GM23338 (cell line): ENCODE results near the gene ARHGEF17. TPM values are rescaled to one million over a fixed set of nuclear protein-coding genes. Genes with fewer than 3 reads are reported as not detected.
A peak's percentile ranks its signal among the peaks of the same experiment; 100 is the strongest.
"Not testable (repeated sequence)": the region's sequence is repeated elsewhere in the genome, so short reads cannot be mapped to it uniquely, and the experiment has no call there.

Experiments
- ATAC-seq: fragments of 200-7000 bp; cut with Tn5 transposase; 3 replicates; pipeline ENCODE4 v1.9.1; 2020
- DNase-seq: peaks from one replicate; pipeline ENCODE4 v3.0.0-alpha.2; 2015; ENCODE audit warnings: low spot score
- H2AFZ ChIP-seq: fragments of 200-600 bp; sonication (generic); 2 replicates; pipeline ENCODE4 v1.8.0; 2016; ENCODE audit warnings: antibody characterized with exemption, mild to moderate bottlenecking, moderate library complexity
- H3F3A ChIP-seq: fragments of 200-600 bp; sonication (generic); replicated peaks from 2 replicates; pipeline ENCODE4 v1.8.0; 2017; ENCODE audit warnings: antibody characterized with exemption, mixed run types, low read depth
- H3K27ac ChIP-seq: fragments of 200-600 bp; sonication (generic); 2 replicates; pipeline ENCODE4 v1.6.1; 2016; ENCODE audit warnings: low read depth
- H3K27me3 ChIP-seq: fragments of 200-600 bp; sonication (generic); 2 replicates; pipeline ENCODE4 v1.8.0; 2016; ENCODE audit warnings: mild to moderate bottlenecking, mixed run types, moderate library complexity; ENCODE audit not compliant: insufficient read depth
- H3K36me3 ChIP-seq: fragments of 200-600 bp; sonication (generic); 2 replicates; pipeline ENCODE4 v1.8.0; 2016; ENCODE audit warnings: mild to moderate bottlenecking; ENCODE audit not compliant: insufficient read depth
- H3K4me1 ChIP-seq: fragments of 200-600 bp; sonication (generic); 2 replicates; pipeline ENCODE4 v1.8.0; 2016; ENCODE audit warnings: mild to moderate bottlenecking, moderate library complexity; ENCODE audit not compliant: insufficient read depth
- H3K4me2 ChIP-seq: fragments of 200-600 bp; sonication (generic); 2 replicates; pipeline ENCODE4 v1.7.1; 2017; ENCODE audit warnings: mixed run types
- H3K4me3 ChIP-seq: fragments of 200-600 bp; sonication (generic); 2 replicates; pipeline ENCODE4 v1.6.1; 2016; ENCODE audit warnings: mixed run types
- H3K79me2 ChIP-seq: fragments of 200-600 bp; sonication (generic); replicated peaks from 2 replicates; pipeline ENCODE4 v1.8.0; 2017; ENCODE audit warnings: mild to moderate bottlenecking; ENCODE audit not compliant: insufficient read depth
- H3K9me2 ChIP-seq: fragments of 200-600 bp; sonication (generic); 2 replicates; pipeline ENCODE4 v1.8.0; 2017; ENCODE audit not compliant: insufficient read depth
- H4K20me1 ChIP-seq: fragments of 200-600 bp; sonication (generic); replicated peaks from 2 replicates; pipeline ENCODE4 v1.8.0; 2017; ENCODE audit warnings: mild to moderate bottlenecking; ENCODE audit not compliant: insufficient read depth
- H3K27ac Mint-ChIP-seq: 2 replicates; pipeline ENCODE4 v1.8.0; 2020; ENCODE audit warnings: inconsistent platforms, mild to moderate bottlenecking, moderate library complexity, mixed read lengths
- H3K27me3 Mint-ChIP-seq: 3 replicates; pipeline ENCODE4 v1.8.0; 2022; ENCODE audit warnings: low read depth, mild to moderate bottlenecking, moderate library complexity, mixed read lengths, inconsistent platforms; ENCODE audit not compliant: insufficient read depth, poor library complexity
- H3K36me3 Mint-ChIP-seq: 3 replicates; pipeline ENCODE4 v1.8.0; 2021; ENCODE audit warnings: low read depth, mild to moderate bottlenecking, inconsistent platforms, moderate library complexity, mixed read lengths
- H3K4me1 Mint-ChIP-seq: 3 replicates; pipeline ENCODE4 v1.8.0; 2020; ENCODE audit warnings: mild to moderate bottlenecking, inconsistent platforms, mixed read lengths
- H3K4me3 Mint-ChIP-seq: 3 replicates; pipeline ENCODE4 v1.8.0; 2021; ENCODE audit warnings: moderate library complexity, mild to moderate bottlenecking, inconsistent platforms, mixed read lengths
- H3K9me3 Mint-ChIP-seq: 3 replicates; pipeline ENCODE4 v1.8.0; 2020; ENCODE audit warnings: moderate library complexity, mild to moderate bottlenecking, inconsistent platforms, mixed read lengths
- CREB1 ChIP-seq: fragments of 250-450 bp; sonication (Bioruptor Pico); IDR thresholded peaks from 2 replicates; pipeline ENCODE4 v1.5.0; 2020; ENCODE audit warnings: low read depth, mild to moderate bottlenecking, moderate library complexity
- CTCF ChIP-seq, 2 experiments: fragments of 200-600 bp in 1 of 2; sonication (generic) in 1 of 2; conservative IDR thresholded peaks; 2 replicates each; pipeline versions ENCODE4 v1.5.1 to v1.6.1; 2016 to 2017; ENCODE audit warnings: antibody characterized with exemption in 2 of 2, low read depth in 2 of 2, mild to moderate bottlenecking in 2 of 2, moderate library complexity in 1 of 2
- ETS1 ChIP-seq: IDR thresholded peaks from 2 replicates; pipeline ENCODE4 v1.6.1; 2016; ENCODE audit warnings: antibody characterized with exemption
- EZH2 ChIP-seq: fragments of 200-600 bp; sonication (generic); IDR thresholded peaks from one replicate; pipeline ENCODE4 v1.8.0; 2017; ENCODE audit warnings: antibody characterized with exemption, mild to moderate bottlenecking, low read depth; ENCODE audit not compliant: unreplicated experiment
- EZH2phosphoT487 ChIP-seq: fragments of 200-600 bp; sonication (generic); IDR thresholded peaks from one replicate; pipeline ENCODE4 v1.8.1; 2018; ENCODE audit warnings: antibody characterized with exemption; ENCODE audit not compliant: unreplicated experiment
- POLR2AphosphoS5 ChIP-seq: IDR thresholded peaks from 2 replicates; pipeline ENCODE4 v1.6.1; 2016; ENCODE audit warnings: antibody characterized with exemption, low read depth
- STAT1 ChIP-seq: IDR thresholded peaks from one replicate; pipeline ENCODE4 v1.6.1; 2016; ENCODE audit warnings: antibody characterized with exemption; ENCODE audit not compliant: unreplicated experiment
- ZNF114 ChIP-seq: fragments of 250-450 bp; sonication (Bioruptor Pico); IDR thresholded peaks from 2 replicates; pipeline ENCODE4 v1.5.0; 2020; ENCODE audit warnings: mild to moderate bottlenecking, moderate library complexity
- ZNF462 ChIP-seq: fragments of 250-450 bp; sonication (Bioruptor Pico); IDR thresholded peaks from 2 replicates; pipeline ENCODE4 v1.5.0; 2020; ENCODE audit warnings: mild to moderate bottlenecking, moderate library complexity
- polyA plus RNA-seq: library from polyadenylated mRNA; unstranded; fragments of >200 nt; fragmentation: Nextera tagmentation; extraction: Ambion mirVana; gene quantifications from 2 replicates; pipeline ENCODE4 v1.2.1, GENCODE V29; 2016
- total RNA-seq: library from RNA; depleted of rRNA; stranded (reverse); fragments of >200 nt; shearing (Covaris generic); gene quantifications from 2 replicates; pipeline ENCODE4 v1.2.3, GENCODE V29; 2014

The ARHGEF17 gene
- total and polyA plus RNA-seq, 2 experiments from 2014 or later = 2.9 to 15.0 TPM

DNA sequence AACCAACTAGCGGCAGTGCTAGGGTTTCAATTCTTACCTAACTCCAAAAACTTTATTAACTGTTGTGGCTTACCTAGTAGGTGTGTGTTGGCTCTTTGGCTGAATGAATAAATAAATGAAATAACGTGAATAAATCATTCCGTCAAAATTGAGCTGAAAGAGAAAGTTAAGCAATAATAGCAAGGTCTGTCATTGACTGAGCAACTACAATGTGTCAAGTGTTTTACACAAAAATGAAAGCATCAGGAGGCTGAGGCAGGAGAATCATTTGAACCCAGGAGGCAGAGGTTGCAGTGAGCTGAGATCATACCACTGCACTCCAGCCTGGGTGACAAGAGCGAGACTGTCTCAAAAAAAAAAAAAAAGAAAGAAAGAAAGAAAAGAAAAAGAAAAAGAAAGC is 33.9 kb upstream of the ARHGEF17 start:
- H3K9me3 Mint-ChIP-seq, H2AFZ ChIP-seq, DNase-seq, H3K4me2 ChIP-seq, H3K36me3 Mint-ChIP-seq, H4K20me1 ChIP-seq, H3K4me1 ChIP-seq, H3K27ac Mint-ChIP-seq, H3K4me3 Mint-ChIP-seq, H3K27me3 ChIP-seq, ATAC-seq, H3K79me2 ChIP-seq, H3K4me3 ChIP-seq, H3K36me3 ChIP-seq, H3K27ac ChIP-seq, H3F3A ChIP-seq, H3K9me2 ChIP-seq: not testable (repeated sequence)
- Mint-ChIP-seq H3K4me1 (peaks cover 37% of the 10 kb centered on the region), H3K27me3 (peaks cover 14% of the 10 kb centered on the region)

- H3K27ac Mint-ChIP-seq = no peak overlapping the region
- ATAC-seq = no peak
- H3K4me3 ChIP-seq = no peak overlapping the region
- no peak for TF ChIP-seq ZNF462 (CRISPR knock-in tag)
- TF ChIP-seq CREB1 (CRISPR knock-in tag) = no peak
- TF ChIP-seq EZH2 = no peak
- TF ChIP-seq EZH2phosphoT487 = no peak
- TF ChIP-seq POLR2AphosphoS5 = no peak
- TF ChIP-seq STAT1 = no peak
- TF ChIP-seq CTCF (conservative IDR thresholded peaks at IDR 0.05; ENCODE audit: low read depth in 2 of 2) = no peak
- no peak for TF ChIP-seq ETS1
- no peak for TF ChIP-seq ZNF114
These were observed 33.2 kb upstream of the ARHGEF17 start for GRCh38 chr11:73274722-73275380.

More at GRCh38 chr11:73274722-73275380, 33.2 kb upstream of the ARHGEF17 start:
- no peaks in the 10 kb centered on the region for H3K27me3 ChIP-seq
- H3K9me2 ChIP-seq = no peaks in the 10 kb centered on the region; the same call in 1 of the 2 replicates
- no peaks in the 10 kb centered on the region for H3K79me2 ChIP-seq
- no peak overlapping the region for H3K27ac ChIP-seq
- no peaks in the 10 kb centered on the region for H4K20me1 ChIP-seq
- Mint-ChIP-seq H3K4me1 (peaks cover 30% of the 10 kb centered on the region), H3K27me3 (peaks cover 15% of the 10 kb centered on the region), H3K9me3 (no peaks in the 10 kb centered on the region), H3K4me3 (no peak overlapping the region), H3K36me3 (no peaks in the 10 kb centered on the region)
- no peak for DNase-seq
- H2AFZ ChIP-seq = peak overlapping the region; percentile 56; the same call in 1 of the 2 replicates
- H3K4me1 ChIP-seq = peaks cover 4% of the 10 kb centered on the region; the same call in 1 of the 2 replicates
- H3K4me2 ChIP-seq = no peak overlapping the region
- H3K36me3 ChIP-seq = no peaks in the 10 kb centered on the region
- no peaks in the 10 kb centered on the region for H3F3A ChIP-seq
